Measurements from ENCODE around the gene LRRC4C.

GRCh38 chr11:41398175-41398574 is 61.3 kb downstream of the LRRC4C start:
- TF ChIP-seq CTCF (conservative IDR thresholded peaks at IDR 0.05 in 1 of 2, IDR thresholded peaks at IDR 0.05 in 1 of 2; ENCODE audit: extremely low read depth in 1 of 2, insufficient read depth in 1 of 2, low read depth in 1 of 2, low read length in 2 of 2) = no peak
- no peak for TF ChIP-seq EZH2 (IDR thresholded peaks at IDR 0.05; ENCODE audit: borderline replicate concordance, low read length)
